GM15510 (cell line): ENCODE results near the gene FARP2.

Experiments
- POLR2A ChIP-seq: IDR thresholded peaks from 3 replicates; pipeline ENCODE4 v1.6.1; 2011; ENCODE audit warnings: borderline replicate concordance; ENCODE audit not compliant: insufficient read length; ENCODE audit errors: extremely low read depth

The FARP2 gene

DNA sequence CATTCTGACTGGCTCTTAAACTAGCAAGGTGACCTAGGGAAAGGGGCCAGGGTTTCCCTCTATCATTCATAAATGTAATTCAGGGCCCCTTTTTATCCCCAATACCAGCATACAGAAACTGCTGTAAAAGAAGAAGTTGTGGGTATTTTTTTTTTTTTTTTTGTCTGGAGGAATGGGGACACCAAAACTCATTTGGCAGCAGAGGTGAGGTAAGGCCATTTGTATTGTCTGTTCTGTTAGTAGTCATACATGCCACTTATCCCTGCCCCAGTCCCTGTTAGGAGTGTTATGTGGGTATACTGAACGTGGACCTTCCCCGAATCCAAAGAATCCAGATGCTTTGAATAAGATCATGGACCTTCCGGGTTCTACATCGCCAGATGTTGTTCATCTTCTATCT, 38.7 kb upstream of the FARP2 start:
- no peak for TF ChIP-seq POLR2A

DNA sequence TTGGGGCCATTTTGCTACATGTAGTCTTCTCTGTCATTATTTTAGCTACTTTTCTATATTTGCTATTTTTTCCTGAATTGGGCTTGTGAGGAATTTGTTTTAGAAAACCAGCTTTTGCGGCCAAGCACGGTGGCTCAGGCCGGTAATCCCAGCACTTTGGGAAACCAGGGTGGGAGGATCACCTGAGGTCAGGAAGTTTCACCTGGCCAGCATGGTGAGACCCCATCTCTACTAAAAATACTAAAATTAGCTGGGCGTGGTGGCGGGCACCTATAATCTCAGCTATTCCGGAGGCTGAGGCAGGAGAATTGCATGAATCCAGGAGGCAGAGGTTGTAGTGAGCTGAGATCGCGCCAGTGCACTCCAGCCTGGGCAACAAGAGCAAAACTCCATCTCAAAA, 35.7 kb upstream of the FARP2 start:
- TF ChIP-seq POLR2A = no peak

DNA sequence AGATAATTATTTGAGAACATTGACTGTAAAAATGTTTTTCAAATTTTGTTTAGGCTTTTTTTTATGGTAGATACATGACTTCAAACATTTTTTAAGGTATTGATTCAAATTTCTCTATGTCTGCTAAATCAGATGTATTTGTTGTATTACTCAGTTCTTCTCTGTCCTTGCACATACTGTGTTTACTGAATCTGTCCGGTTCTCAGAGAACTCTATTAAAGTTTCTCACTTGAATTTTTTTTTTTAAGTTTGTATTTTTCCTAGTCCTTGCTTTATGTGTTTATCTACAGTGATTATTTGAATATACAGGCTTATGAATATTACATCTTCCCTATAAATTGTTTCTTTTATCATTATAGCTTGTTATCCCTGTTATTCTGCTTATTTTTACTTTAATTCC, 35.1 kb upstream of the FARP2 start:
- no peak for TF ChIP-seq POLR2A

DNA sequence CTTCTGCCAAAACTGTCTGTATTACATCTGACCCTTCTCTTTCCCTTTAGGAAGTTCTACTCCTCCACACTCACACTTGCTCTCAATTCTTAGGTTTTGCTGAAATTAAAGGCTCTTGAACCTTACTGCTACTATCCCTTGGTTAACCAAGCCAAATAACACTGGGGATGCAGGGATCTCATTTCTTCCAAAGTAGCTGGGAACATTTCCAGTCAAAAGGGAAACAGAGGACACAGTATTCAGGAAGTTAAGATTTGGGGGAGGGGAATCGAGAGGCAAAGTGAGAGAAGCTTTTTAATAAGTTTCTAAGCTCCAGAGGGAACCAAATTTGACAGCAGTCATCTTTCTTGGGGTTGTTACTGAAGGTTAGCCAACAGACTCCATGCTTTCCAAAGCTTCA, 34.2 kb upstream of the FARP2 start:
- no peak for TF ChIP-seq POLR2A

DNA sequence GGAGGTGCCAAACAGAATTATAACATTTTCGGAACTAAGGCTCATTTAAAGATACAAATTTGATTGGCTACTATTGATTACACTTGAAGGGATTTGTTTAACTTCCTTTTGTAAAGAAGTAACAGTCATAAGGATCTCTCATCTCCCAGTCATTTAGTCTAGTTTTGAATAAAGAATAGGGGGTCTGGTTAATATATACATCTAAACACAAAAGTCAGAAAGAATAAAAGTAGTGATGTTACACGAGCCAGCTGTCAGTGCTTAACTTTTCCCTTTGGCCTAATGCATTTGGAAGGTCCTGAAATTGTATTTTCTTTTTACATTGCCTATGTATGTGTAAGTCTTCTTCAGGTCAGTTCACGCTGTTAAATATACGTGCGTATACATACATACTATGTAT, 32.3 kb upstream of the FARP2 start:
- TF ChIP-seq POLR2A = no peak

DNA sequence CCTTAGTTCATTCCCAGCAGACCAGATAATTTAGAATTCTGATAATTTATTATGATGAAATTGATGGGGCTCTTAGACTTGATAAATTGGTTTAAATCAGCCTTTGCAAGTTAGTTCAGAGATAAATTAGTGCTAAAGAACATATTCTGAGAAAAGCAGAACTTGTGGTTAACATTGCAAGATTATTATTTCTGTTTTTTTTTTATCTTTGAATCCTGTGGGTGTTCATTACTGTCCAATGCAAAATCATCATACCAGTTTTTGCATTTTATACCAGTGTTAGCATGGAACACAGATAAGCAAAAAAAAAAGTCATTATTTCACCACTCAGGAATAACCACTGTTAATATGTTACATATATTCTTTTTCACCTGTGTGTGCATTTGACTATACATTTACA, 31.3 kb upstream of the FARP2 start:
- TF ChIP-seq POLR2A = no peak

DNA sequence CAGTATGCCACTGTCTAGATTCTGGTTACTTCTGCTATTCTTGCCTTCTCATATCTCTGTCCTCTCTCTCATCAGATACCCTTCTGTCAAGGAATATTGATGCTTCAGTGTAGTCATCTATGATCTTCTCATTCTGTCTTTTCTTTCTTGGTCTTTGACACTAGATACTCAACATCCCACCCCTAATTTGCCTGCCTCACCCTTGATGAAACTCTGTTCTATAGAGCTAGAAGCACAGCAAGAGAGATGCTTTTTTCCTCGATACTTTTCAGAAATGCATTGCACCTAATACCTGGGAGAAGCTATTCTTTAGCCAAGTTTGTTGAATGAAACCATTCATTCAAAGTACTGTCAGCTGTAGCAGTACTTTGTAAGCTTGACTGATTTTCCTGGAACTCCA, 30.8 kb upstream of the FARP2 start:
- TF ChIP-seq POLR2A = no peak

DNA sequence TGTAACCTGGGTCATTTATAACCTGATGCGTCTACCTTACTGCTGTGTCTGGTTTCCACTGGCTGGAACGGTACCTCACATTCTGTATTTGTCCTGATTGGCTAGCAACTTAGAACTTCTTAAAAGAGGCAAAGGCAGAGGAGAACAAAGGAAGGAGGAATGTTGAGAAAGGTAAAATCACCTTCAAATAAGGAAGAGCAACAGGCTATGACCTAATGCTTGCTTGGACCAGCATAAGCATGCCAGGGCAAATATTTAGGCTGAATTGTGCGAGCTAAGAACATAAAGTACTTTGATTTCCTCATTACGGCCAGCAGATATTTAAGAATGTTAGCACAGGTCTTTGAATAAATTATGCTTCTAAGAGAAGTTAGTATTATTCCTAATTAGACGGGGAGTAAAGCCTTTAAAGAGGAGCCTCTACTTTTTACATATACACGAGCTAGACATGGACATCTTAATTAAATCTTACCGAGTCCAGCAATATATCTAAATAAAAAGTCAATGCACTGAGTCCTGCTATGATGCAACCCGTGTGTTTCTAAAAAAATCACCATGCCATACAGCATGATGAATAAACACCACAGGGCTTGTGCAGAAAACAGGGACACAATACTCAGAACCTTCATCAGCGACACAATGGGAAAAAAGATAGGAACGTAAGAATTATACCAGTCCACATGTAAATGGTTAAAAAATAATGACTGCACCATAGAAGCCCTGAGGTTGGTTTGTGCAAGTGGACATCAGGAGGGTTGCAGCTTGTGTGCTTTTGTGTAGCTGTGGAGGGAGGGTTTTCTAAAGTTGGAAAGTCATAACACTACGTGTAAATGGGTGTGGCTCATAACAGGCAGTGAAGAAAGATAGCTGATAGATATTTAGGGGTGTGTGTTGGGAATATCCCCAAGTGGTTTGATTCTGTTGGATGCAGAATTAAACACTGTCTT, 26.1 kb upstream of the FARP2 start:
- TF ChIP-seq POLR2A = no peak

DNA sequence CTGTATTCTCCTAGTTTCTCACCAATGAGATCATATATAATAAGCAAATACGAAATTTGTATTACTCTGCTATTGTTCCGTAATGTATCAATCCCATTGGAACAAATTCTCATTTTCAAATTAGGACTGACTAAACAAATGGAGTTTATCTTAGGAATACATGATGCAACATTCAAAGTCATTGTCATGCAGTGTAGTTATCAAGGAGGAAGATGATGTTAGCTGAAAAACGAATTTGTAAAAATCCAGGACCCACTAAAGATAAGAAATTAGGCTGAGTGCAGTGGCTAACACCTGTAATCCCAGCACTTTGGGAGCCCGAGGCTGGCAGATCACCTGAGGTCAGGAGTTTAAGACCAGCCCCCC, 25.5 kb upstream of the FARP2 start:
- no peak for TF ChIP-seq POLR2A

DNA sequence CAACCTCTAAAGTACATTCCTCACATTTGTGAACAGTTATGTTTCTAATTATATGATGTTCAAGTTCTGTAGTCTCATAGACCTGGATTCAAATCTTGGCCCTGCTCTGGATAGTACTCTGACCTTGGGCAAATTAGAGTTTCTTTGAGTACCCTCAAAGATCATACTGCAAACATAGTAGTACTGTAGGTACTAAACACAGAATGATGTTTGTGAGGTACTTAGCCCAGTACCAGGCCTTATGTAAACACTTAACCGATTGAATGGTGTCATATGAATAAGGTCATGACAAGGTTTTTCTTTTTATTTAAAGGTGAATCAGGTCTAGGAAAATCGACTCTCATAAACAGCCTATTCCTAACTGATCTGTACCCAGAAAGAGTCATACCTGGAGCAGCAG, 21.3 kb upstream of the FARP2 start:
- TF ChIP-seq POLR2A = no peak

DNA sequence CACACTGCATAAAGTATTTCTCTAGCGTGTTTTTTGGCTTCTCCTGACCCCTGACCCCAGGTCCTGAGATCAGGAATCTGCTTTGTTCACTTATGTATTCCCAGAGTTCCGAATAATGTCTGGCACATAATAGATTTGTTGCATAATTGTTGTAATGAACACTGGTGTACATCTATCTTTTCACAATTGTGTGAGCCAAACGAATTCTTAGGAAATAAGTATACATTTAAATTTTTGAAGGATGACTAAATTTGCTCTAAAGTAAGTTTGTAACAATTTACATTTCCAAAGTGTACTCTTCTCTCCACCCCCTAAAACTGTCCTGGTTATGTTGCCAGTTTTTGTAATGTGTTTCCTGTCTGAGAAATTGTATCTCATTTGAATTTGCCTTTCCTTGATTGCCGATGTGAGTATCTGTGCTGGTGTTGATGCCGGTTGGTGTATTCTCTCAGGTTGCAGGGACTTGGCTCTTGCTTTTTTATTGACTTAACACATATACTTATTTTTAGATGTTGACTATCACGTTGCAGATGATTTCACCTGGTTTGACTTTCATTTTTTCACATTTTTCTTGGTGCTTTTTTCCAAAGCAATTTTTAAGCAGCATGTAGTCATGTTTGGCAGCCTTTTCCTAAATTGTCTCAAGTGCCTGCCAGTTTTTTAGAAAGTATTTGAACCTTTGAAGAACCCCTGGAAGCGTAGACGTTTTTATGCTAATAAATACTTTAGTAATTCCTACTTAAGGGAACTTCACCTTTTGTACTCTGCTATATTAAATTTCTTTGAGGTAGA, 16.1 kb upstream of the FARP2 start:
- no peak for TF ChIP-seq POLR2A

DNA sequence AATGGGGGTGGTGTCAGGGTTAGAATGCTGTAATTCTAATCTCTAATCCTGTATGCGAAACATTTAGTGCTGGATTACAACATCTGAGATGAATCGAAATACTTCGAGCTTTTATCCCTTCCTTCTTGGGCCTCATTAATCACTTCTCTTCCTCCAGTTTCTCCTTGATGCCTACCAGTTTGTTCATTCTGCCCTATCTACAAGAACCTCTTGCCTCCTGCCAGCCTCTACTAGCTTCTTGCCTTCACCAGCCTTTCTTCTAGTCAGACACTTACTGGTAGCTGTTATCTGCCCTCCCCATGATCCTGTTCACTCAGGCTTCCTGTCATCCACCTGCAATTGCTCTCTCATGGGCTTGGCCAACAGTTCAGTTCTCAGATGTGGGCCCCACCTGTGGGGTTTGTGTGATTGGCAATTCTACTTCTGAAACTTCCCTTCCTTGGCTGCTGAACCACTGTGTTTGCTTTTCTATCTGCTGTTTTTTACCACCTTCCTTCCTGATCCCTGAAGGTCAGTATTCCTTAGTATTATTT, 15.4 kb upstream of the FARP2 start:
- no peak for TF ChIP-seq POLR2A

DNA sequence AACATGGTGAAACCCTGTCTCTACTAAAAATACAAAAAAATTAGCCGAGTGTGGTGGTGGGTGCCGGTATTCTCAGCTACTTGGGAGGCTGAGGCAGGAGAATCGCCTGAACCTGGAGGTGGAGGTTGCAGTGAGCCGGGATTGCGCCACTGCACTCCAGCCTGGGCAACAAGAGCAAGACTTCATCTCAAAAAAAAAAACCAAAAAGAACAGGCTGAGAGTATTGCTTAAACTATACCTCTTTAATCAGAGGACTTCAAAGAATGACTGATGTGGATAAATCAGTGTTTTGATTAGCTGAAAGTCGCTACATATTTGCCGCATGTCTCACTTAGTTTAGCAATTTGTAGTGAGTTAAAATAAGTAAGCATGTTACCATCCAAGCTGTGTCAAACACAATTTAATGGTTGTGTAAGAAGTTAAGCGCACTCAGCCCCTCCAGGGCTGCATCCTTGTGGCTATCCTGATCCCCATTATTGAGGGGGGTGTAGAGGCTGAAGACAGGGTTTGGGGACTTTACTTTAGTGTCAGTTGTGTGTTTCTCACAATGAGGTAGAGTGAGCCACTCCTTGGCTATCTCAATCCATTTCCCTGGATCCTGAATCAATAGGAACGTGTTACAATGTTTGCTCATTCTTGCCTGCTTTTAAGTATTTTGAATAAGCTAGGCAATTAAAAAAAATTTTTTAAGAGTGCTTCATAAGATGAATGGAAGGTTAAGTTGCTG, 11.0 kb upstream of the FARP2 start:
- TF ChIP-seq POLR2A = no peak

DNA sequence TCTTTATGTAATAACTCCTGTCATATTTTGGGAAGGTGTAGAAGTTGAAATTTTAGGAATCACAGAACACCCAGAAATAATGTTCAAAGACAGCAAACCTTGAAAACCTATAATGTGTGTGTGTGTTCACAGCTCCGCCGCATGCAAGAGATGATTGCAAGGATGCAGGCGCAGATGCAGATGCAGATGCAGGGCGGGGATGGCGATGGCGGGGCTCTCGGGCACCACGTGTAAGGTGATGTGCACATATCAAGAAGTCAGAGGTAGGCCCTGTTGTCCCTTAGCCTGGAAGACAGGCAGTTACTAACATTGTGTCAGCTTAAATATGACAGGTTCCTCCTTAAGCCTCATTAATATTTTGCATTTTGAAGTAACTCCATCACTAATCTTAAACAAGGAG, 6.1 kb upstream of the FARP2 start:
- TF ChIP-seq POLR2A = no peak

DNA sequence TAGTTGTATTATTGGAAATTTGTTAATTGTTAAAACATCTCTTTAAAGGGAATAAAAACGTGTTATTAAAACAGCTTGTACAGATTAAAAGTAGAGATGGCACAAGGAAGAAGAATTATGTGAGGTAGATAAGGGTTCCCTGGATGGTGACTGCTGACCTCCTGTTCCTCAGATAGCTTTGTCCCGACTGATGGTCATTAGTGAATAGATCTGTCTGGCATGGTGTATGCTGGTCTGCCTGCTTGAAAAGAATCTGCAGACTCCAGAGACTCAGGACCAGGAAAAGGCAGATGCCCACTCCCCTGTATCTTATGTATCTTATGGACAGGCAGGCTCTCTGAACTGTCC, 5.6 kb upstream of the FARP2 start:
- TF ChIP-seq POLR2A = no peak

DNA sequence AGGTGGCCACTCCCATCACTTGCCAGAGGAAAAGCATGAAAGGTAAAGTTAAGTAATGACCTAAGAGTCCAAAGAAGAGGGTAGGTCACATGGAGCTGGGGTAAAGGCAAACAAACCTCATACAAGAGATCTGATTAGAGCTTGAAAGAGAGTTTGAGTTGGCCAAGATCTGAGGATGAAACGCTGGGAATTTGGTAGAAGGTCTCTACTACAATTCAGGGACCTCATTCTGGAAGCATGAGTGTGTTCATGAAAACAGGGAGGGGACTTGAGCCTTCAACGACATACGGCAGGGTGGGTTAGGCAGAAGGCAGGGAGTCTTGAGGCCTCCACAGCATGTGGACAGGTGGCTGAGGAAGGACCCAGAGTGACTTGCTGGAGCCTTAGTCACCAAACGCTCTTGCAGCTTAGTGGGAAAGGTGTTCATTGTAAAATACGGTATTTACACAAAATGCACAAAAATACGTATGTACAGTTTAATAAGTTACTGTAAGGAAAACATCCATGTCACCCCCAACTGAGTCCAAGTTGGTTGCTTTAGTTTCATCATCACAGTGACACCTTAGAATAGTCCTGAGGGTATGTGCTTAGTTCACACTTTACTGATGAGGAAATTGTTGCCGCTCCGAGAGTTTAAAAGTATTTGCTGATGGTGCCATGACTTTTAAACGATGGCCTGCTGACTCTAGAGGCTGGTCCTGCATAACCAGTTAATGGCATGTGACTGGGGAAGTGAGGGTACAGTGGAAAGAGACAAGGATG, 5.0 kb upstream of the FARP2 start:
- TF ChIP-seq POLR2A = no peak
